Measurements from ENCODE around the gene MRPL39. TPM values are rescaled to one million over a fixed set of nuclear protein-coding genes. Genes with fewer than 3 reads are reported as not detected.

Gene MRPL39
- total RNA-seq, 1 donor from 2014 or later, result 32.5 TPM

- H3K9me3 ChIP-seq (ENCODE audit: insufficient read depth, low read depth, low read length), result no peaks in the 10 kb centered on the region
- H3K4me1 ChIP-seq (ENCODE audit: insufficient read depth, low read length), result no peaks in the 10 kb centered on the region
- no peak overlapping the region for H3K9ac ChIP-seq (ENCODE audit: low read length)
- H2AFZ ChIP-seq (ENCODE audit: low read depth, low read length), result no peak overlapping the region
- no peak overlapping the region for H3K27ac Mint-ChIP-seq (ENCODE audit: unreplicated experiment)
- H3K4me3 Mint-ChIP-seq (ENCODE audit: unreplicated experiment), result no peak overlapping the region
- no peaks in the 10 kb centered on the region for H3K4me1 Mint-ChIP-seq (ENCODE audit: low read depth, unreplicated experiment)
- no peaks in the 10 kb centered on the region for H3K27me3 ChIP-seq (ENCODE audit: insufficient read depth, low read length)
- no peaks in the 10 kb centered on the region for H3K36me3 ChIP-seq (ENCODE audit: insufficient read depth, low read length)
- no peak overlapping the region for H3K4me3 ChIP-seq (ENCODE audit: insufficient read depth, low read depth, low read length)
- no peak for TF ChIP-seq CTCF (IDR thresholded peaks at IDR 0.05; ENCODE audit: insufficient read depth, low read depth, low read length)
- TF ChIP-seq EZH2 (IDR thresholded peaks at IDR 0.05; ENCODE audit: insufficient read depth, low read length), result no peak
- no peak overlapping the region for H3K4me2 ChIP-seq (ENCODE audit: low read length)
- H4K20me1 ChIP-seq (ENCODE audit: insufficient read depth, low read length), result no peaks in the 10 kb centered on the region
- H3K9me3 Mint-ChIP-seq (ENCODE audit: unreplicated experiment), result no peaks in the 10 kb centered on the region
- no peaks in the 10 kb centered on the region for H3K79me2 ChIP-seq (ENCODE audit: insufficient read depth, low read length)
- no peaks in the 10 kb centered on the region for H3K36me3 Mint-ChIP-seq (ENCODE audit: low read depth, unreplicated experiment)
- H3K27me3 Mint-ChIP-seq (ENCODE audit: low read depth, unreplicated experiment), result no peaks in the 10 kb centered on the region
- DNase-seq (ENCODE audit: low read depth) (no peak), FAIRE-seq (no peak)
- no peak overlapping the region for H3K27ac ChIP-seq (ENCODE audit: low read depth, low read length)
These were observed 41.9 kb upstream of the MRPL39 start for GRCh38 chr21:25649146-25649545.

- Histone ChIP-seq H3K9ac (ENCODE audit: low read length) (no peak overlapping the region), H3K4me2 (ENCODE audit: low read length) (no peak overlapping the region), H2AFZ (ENCODE audit: low read depth, low read length) (no peak overlapping the region), H3K27ac (ENCODE audit: low read depth, low read length) (no peak overlapping the region), H3K4me3 (ENCODE audit: insufficient read depth, low read depth, low read length) (no peak overlapping the region), H3K36me3 (ENCODE audit: insufficient read depth, low read length) (no peaks in the 10 kb centered on the region), H3K4me1 (ENCODE audit: insufficient read depth, low read length) (no peaks in the 10 kb centered on the region), H4K20me1 (ENCODE audit: insufficient read depth, low read length) (no peaks in the 10 kb centered on the region), H3K79me2 (ENCODE audit: insufficient read depth, low read length) (no peaks in the 10 kb centered on the region), H3K27me3 (ENCODE audit: insufficient read depth, low read length) (no peaks in the 10 kb centered on the region), H3K9me3 (ENCODE audit: insufficient read depth, low read depth, low read length) (no peaks in the 10 kb centered on the region)
- Mint-ChIP-seq H3K27me3 (ENCODE audit: low read depth, unreplicated experiment) (no peaks in the 10 kb centered on the region), H3K27ac (ENCODE audit: unreplicated experiment) (no peak overlapping the region), H3K36me3 (ENCODE audit: low read depth, unreplicated experiment) (no peaks in the 10 kb centered on the region), H3K9me3 (ENCODE audit: unreplicated experiment) (no peaks in the 10 kb centered on the region), H3K4me3 (ENCODE audit: unreplicated experiment) (no peak overlapping the region), H3K4me1 (ENCODE audit: low read depth, unreplicated experiment) (no peaks in the 10 kb centered on the region)
- TF ChIP-seq EZH2 (IDR thresholded peaks at IDR 0.05; ENCODE audit: insufficient read depth, low read length) (no peak), CTCF (IDR thresholded peaks at IDR 0.05; ENCODE audit: insufficient read depth, low read depth, low read length) (no peak)
- DNase-seq (ENCODE audit: low read depth) (no peak), FAIRE-seq (no peak)
These were observed 40.4 kb upstream of the MRPL39 start for GRCh38 chr21:25647647-25648046.

GRCh38 chr21:25646474-25646873 is 39.2 kb upstream of the MRPL39 start:
- no peaks in the 10 kb centered on the region for H3K36me3 ChIP-seq (ENCODE audit: insufficient read depth, low read length)
- no peak for TF ChIP-seq EZH2 (IDR thresholded peaks at IDR 0.05; ENCODE audit: insufficient read depth, low read length)
- no peak for TF ChIP-seq CTCF (IDR thresholded peaks at IDR 0.05; ENCODE audit: insufficient read depth, low read depth, low read length)
- peaks cover 2% of the 10 kb centered on the region for H3K27me3 Mint-ChIP-seq (ENCODE audit: low read depth, unreplicated experiment)

More at GRCh38 chr21:25646474-25646873, 39.2 kb upstream of the MRPL39 start:
- Mint-ChIP-seq H3K27ac (ENCODE audit: unreplicated experiment) (no peak overlapping the region), H3K36me3 (ENCODE audit: low read depth, unreplicated experiment) (no peaks in the 10 kb centered on the region), H3K4me3 (ENCODE audit: unreplicated experiment) (no peak overlapping the region), H3K9me3 (ENCODE audit: unreplicated experiment) (no peaks in the 10 kb centered on the region), H3K4me1 (ENCODE audit: low read depth, unreplicated experiment) (no peaks in the 10 kb centered on the region)
- no peaks in the 10 kb centered on the region for H3K4me1 ChIP-seq (ENCODE audit: insufficient read depth, low read length)
- DNase-seq (ENCODE audit: low read depth) (no peak), FAIRE-seq (no peak)
- H3K4me2 ChIP-seq (ENCODE audit: low read length), result no peak overlapping the region
- H3K79me2 ChIP-seq (ENCODE audit: insufficient read depth, low read length), result no peaks in the 10 kb centered on the region
- H3K9me3 ChIP-seq (ENCODE audit: insufficient read depth, low read depth, low read length), result no peaks in the 10 kb centered on the region
- H3K4me3 ChIP-seq (ENCODE audit: insufficient read depth, low read depth, low read length), result no peak overlapping the region
- no peak overlapping the region for H3K9ac ChIP-seq (ENCODE audit: low read length)
- no peak overlapping the region for H2AFZ ChIP-seq (ENCODE audit: low read depth, low read length)
- no peaks in the 10 kb centered on the region for H4K20me1 ChIP-seq (ENCODE audit: insufficient read depth, low read length)
- H3K27ac ChIP-seq (ENCODE audit: low read depth, low read length), result no peak overlapping the region
- no peaks in the 10 kb centered on the region for H3K27me3 ChIP-seq (ENCODE audit: insufficient read depth, low read length)
